H9 (cell line): ENCODE results near the gene GSN. TPM values are rescaled to one million over a fixed set of nuclear protein-coding genes. Genes with fewer than 3 reads are reported as not detected.

ENCODE experiments used
- DNase-seq: peaks from one replicate; pipeline ENCODE4 v3.0.0-alpha.2; 2017
- H2AFZ ChIP-seq: one replicate; pipeline ENCODE4 v1.6.1; 2013; ENCODE audit warnings: mild to moderate bottlenecking, low read length, control low read depth, moderate library complexity
- H2AK5ac ChIP-seq: 2 replicates; pipeline ENCODE4 v1.6.1; 2013; ENCODE audit warnings: low read length, control low read depth, mixed read lengths; ENCODE audit not compliant: insufficient read length
- H2BK120ac ChIP-seq: one replicate; pipeline ENCODE4 v1.6.1; 2013; ENCODE audit warnings: low read depth, mild to moderate bottlenecking, low read length, control low read depth, inconsistent platforms; ENCODE audit not compliant: poor library complexity, severe bottlenecking
- H2BK12ac ChIP-seq: 2 replicates; pipeline ENCODE4 v1.6.1; 2013; ENCODE audit warnings: low read length, control low read depth, mixed read lengths, low read depth; ENCODE audit not compliant: insufficient read length
- H2BK15ac ChIP-seq: 2 replicates; pipeline ENCODE4 v1.6.1; 2013; ENCODE audit warnings: low read depth, low read length, control low read depth
- H2BK20ac ChIP-seq: one replicate; pipeline ENCODE4 v1.6.1; 2013; ENCODE audit warnings: low read depth, mild to moderate bottlenecking, low read length, control low read depth, inconsistent platforms; ENCODE audit not compliant: poor library complexity, severe bottlenecking
- H2BK5ac ChIP-seq: 2 replicates; pipeline ENCODE4 v1.6.1; 2013; ENCODE audit warnings: low read length, control low read depth, mixed read lengths; ENCODE audit not compliant: insufficient read length
- H3K14ac ChIP-seq: 2 replicates; pipeline ENCODE4 v1.6.1; 2013; ENCODE audit warnings: low read length, control low read depth; ENCODE audit not compliant: insufficient read depth
- H3K18ac ChIP-seq: 2 replicates; pipeline ENCODE4 v1.6.1; 2013; ENCODE audit warnings: low read depth, mild to moderate bottlenecking, mixed read lengths, low read length, control low read depth; ENCODE audit not compliant: insufficient read length
- H3K23ac ChIP-seq: 2 replicates; pipeline ENCODE4 v1.6.1; 2013; ENCODE audit warnings: low read length, control low read depth, mixed read lengths, low read depth; ENCODE audit not compliant: insufficient read length
- H3K23me2 ChIP-seq: 2 replicates; pipeline ENCODE4 v1.6.1; 2013; ENCODE audit warnings: low read depth, mild to moderate bottlenecking, mixed read lengths, low read length, control low read depth; ENCODE audit not compliant: insufficient read length, poor library complexity, severe bottlenecking
- H3K27ac ChIP-seq: 2 replicates; pipeline ENCODE4 v1.5.1; 2013; ENCODE audit warnings: low read length, control low read depth, mixed read lengths, low read depth; ENCODE audit not compliant: insufficient read length
- H3K27me3 ChIP-seq: 2 replicates; pipeline ENCODE4 v1.6.1; 2013; ENCODE audit warnings: low read length, control low read depth, inconsistent platforms; ENCODE audit not compliant: insufficient read depth
- H3K4ac ChIP-seq: 2 replicates; pipeline ENCODE4 v1.6.1; 2013; ENCODE audit warnings: low read depth, mild to moderate bottlenecking, control low read depth, inconsistent platforms, low read length, moderate library complexity
- H3K4me1 ChIP-seq: 2 replicates; pipeline ENCODE4 v1.6.1; 2013; ENCODE audit warnings: low read length, control low read depth, inconsistent platforms; ENCODE audit not compliant: insufficient read depth
- H3K4me2 ChIP-seq: 2 replicates; pipeline ENCODE4 v1.6.1; 2013; ENCODE audit warnings: low read length, control low read depth, mixed read lengths; ENCODE audit not compliant: insufficient read length, insufficient read depth
- H3K56ac ChIP-seq: 2 replicates; pipeline ENCODE4 v1.6.1; 2013; ENCODE audit warnings: low read depth, mild to moderate bottlenecking, mixed read lengths, low read length, control low read depth; ENCODE audit not compliant: insufficient read length
- H3K79me1 ChIP-seq: 2 replicates; pipeline ENCODE4 v1.6.1; 2013; ENCODE audit warnings: low read depth, mild to moderate bottlenecking, moderate library complexity, low read length, control low read depth, inconsistent platforms; ENCODE audit not compliant: insufficient read depth, poor library complexity, severe bottlenecking
- H3K79me2 ChIP-seq: 2 replicates; pipeline ENCODE4 v1.6.1; 2013; ENCODE audit warnings: low read length, control low read depth, inconsistent platforms; ENCODE audit not compliant: insufficient read depth
- H3K9ac ChIP-seq: 2 replicates; pipeline ENCODE4 v1.6.1; 2013; ENCODE audit warnings: low read length, control low read depth, mixed read lengths; ENCODE audit not compliant: insufficient read length; ENCODE audit errors: extremely low read depth
- H3K9me3 ChIP-seq: one replicate; pipeline ENCODE4 v1.6.1; 2013; ENCODE audit warnings: low read depth, low read length, inconsistent platforms; ENCODE audit not compliant: control insufficient read depth
- H3T11ph ChIP-seq: one replicate; pipeline ENCODE4 v1.6.1; 2013; ENCODE audit warnings: mild to moderate bottlenecking, low read length, control low read depth, inconsistent platforms
- H4K20me1 ChIP-seq: one replicate; pipeline ENCODE4 v1.6.1; 2013; ENCODE audit not compliant: control insufficient read depth, insufficient read length, insufficient read depth
- H4K5ac ChIP-seq: 2 replicates; pipeline ENCODE4 v1.6.1; 2013; ENCODE audit warnings: low read depth, mild to moderate bottlenecking, mixed read lengths, low read length, control low read depth; ENCODE audit not compliant: insufficient read length
- H4K8ac ChIP-seq: replicated peaks from 2 replicates; pipeline ENCODE4 v1.6.1; 2013; ENCODE audit warnings: low read length, control low read depth, mixed read lengths, low read depth; ENCODE audit not compliant: insufficient read length
- H4K91ac ChIP-seq: 2 replicates; pipeline ENCODE4 v1.6.1; 2013; ENCODE audit warnings: low read depth, mild to moderate bottlenecking, moderate library complexity, mixed read lengths, low read length, control low read depth; ENCODE audit not compliant: insufficient read length
- H3K27ac Mint-ChIP-seq, 3 experiments: 2 replicates in 2 of 3; 3 replicates in 1 of 3; pipeline ENCODE4 v1.8.0; 2020 to 2021; ENCODE audit warnings: mixed read lengths in 3 of 3, mild to moderate bottlenecking in 1 of 3, moderate library complexity in 1 of 3
- H3K27me3 Mint-ChIP-seq: 2 replicates; pipeline ENCODE4 v1.8.0; 2021; ENCODE audit warnings: low read depth, mild to moderate bottlenecking, moderate library complexity, mixed read lengths
- H3K36me3 Mint-ChIP-seq, 3 experiments: 2 replicates in 2 of 3; 3 replicates in 1 of 3; pipeline ENCODE4 v1.8.0; 2020 to 2021; ENCODE audit warnings: low read depth in 3 of 3, mixed read lengths in 3 of 3; ENCODE audit not compliant: insufficient read depth in 1 of 3
- H3K4me1 Mint-ChIP-seq, 2 experiments: 2 replicates each; pipeline ENCODE4 v1.8.0; 2020; ENCODE audit warnings: mixed read lengths in 2 of 2
- H3K4me3 Mint-ChIP-seq, 2 experiments: 2 replicates in 1 of 2; 3 replicates in 1 of 2; pipeline ENCODE4 v1.8.0; 2020 to 2021; ENCODE audit warnings: mild to moderate bottlenecking in 2 of 2, mixed read lengths in 2 of 2, moderate library complexity in 1 of 2
- H3K9me3 Mint-ChIP-seq, 2 experiments: 2 replicates in 1 of 2; 3 replicates in 1 of 2; pipeline ENCODE4 v1.8.0; 2020; ENCODE audit warnings: mild to moderate bottlenecking in 2 of 2, mixed read lengths in 2 of 2, moderate library complexity in 1 of 2
- WGBS: extraction: QIAGEN DNeasy Blood & Tissue Kit; methylation state at CpG from one replicate; pipeline ENCODE4 v1.1.7; 2013; ENCODE audit warnings: missing lambda C conversion rate, low lambda C conversion rate, mixed read lengths; ENCODE audit not compliant: insufficient read length; ENCODE audit errors: extremely low coverage; 5-methylcytosine and 5-hydroxymethylcytosine counted together
- total RNA-seq: library from RNA; stranded (reverse); gene quantifications from 2 replicates; pipeline ENCODE4 v1.2.1, GENCODE V29; 2021
- TF ChIP-seq, protein P1 (sequence below): fragments of 200-600 bp; sonication (generic); conservative IDR thresholded peaks from 3 replicates; pipeline ENCODE4 v1.8.0; 2021; ENCODE audit warnings: antibody characterized with exemption, mild to moderate bottlenecking

GSN gene
- total RNA-seq, 1 experiment from 2014 or later = 14.9 TPM

DNA sequence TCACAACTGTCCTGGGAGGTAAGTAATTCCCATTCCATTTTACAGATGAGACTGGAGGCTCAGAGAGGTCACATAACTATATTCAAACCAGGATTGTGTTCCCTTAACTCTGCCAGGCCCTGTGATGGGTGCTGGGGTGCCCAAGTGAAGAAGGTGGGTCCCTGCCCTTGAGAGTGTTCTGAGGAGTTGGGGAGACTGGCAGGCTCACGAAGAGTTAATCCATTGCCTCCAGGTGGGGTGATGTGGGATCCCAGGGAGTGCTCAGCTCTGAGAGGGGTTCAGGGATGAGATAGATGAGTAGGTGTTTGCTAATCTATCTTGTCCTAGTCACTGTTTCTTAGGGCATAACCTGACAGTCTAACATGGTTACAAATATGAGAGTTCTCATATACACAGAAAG, 36.7 kb downstream of the GSN start:
- Histone ChIP-seq H3K56ac (no peak overlapping the region), H3K4me1 (no peaks in the 10 kb centered on the region), H3K23me2 (peaks cover 4% of the 10 kb centered on the region), H3K79me1 (no peaks in the 10 kb centered on the region), H3T11ph (no peak overlapping the region), H4K8ac (no peak overlapping the region), H3K4ac (no peak overlapping the region), H3K23ac (no peak overlapping the region), H3K9me3 (no peaks in the 10 kb centered on the region), H3K14ac (no peak overlapping the region), H3K9ac (no peak overlapping the region), H4K91ac (no peak overlapping the region), H2BK20ac (no peak overlapping the region), H3K27ac (no peak overlapping the region), H3K4me2 (no peak overlapping the region), H3K18ac (no peak overlapping the region), H2AFZ (no peak overlapping the region), H4K5ac (no peak overlapping the region), H2AK5ac (no peak overlapping the region), H4K20me1 (no peaks in the 10 kb centered on the region), H2BK12ac (no peak overlapping the region), H2BK120ac (no peak overlapping the region), H3K79me2 (no peaks in the 10 kb centered on the region), H3K27me3 (peaks cover 14% of the 10 kb centered on the region; the same call in 1 of the 2 replicates), H2BK15ac (no peak overlapping the region), H2BK5ac (no peak overlapping the region)
- Mint-ChIP-seq H3K9me3 (no peaks in the 10 kb centered on the region; a peak in 1 of 5 replicates), H3K27me3 (peaks cover 82% of the 10 kb centered on the region), H3K36me3 (peaks cover 0 to 3% (median 2%) of the 10 kb centered on the region in 3 experiments; a peak in 2 of 7 replicates), H3K4me1 (peaks cover 9 to 18% of the 10 kb centered on the region in 2 experiments), H3K4me3 (no peak overlapping the region), H3K27ac (no peak overlapping the region)
- no CpG with 5 or more reads among the region's 1 CpG for WGBS
- TF ChIP-seq, protein P1, sequence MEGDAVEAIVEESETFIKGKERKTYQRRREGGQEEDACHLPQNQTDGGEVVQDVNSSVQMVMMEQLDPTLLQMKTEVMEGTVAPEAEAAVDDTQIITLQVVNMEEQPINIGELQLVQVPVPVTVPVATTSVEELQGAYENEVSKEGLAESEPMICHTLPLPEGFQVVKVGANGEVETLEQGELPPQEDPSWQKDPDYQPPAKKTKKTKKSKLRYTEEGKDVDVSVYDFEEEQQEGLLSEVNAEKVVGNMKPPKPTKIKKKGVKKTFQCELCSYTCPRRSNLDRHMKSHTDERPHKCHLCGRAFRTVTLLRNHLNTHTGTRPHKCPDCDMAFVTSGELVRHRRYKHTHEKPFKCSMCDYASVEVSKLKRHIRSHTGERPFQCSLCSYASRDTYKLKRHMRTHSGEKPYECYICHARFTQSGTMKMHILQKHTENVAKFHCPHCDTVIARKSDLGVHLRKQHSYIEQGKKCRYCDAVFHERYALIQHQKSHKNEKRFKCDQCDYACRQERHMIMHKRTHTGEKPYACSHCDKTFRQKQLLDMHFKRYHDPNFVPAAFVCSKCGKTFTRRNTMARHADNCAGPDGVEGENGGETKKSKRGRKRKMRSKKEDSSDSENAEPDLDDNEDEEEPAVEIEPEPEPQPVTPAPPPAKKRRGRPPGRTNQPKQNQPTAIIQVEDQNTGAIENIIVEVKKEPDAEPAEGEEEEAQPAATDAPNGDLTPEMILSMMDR = no peak
- DNase-seq = no peak
